Activated CD4-positive, alpha-beta memory T cell treated with anti-CD3 and anti-CD28 coated beads for 36 hours (primary cell): Measurements from ENCODE around the gene DEK. TPM values are rescaled to one million over a fixed set of nuclear protein-coding genes. Genes with fewer than 3 reads are reported as not detected.
"Not testable (repeated sequence)": the region's sequence is repeated elsewhere in the genome, so short reads cannot be mapped to it uniquely, and the experiment has no call there.

Experiments
- CTCF ChIA-PET: fragments of 350-600 bp; sonication (Branson Sonifier 250); formaldehyde crosslinking; loops from one replicate; lab custom pipeline; 2021; ENCODE audit warnings: antibody characterized with exemption, inconsistent platforms; lab: Charles Lee
- POLR2A ChIA-PET: fragments of 350-600 bp; sonication (Branson Sonifier 250); formaldehyde crosslinking; loops from one replicate; lab custom pipeline; 2021; ENCODE audit warnings: antibody characterized with exemption; lab: Charles Lee
- DNase-seq: peaks from one replicate; pipeline ENCODE4 v3.0.0-alpha.2; 2020
- H3K27ac Mint-ChIP-seq: one replicate; pipeline ENCODE4 v1.8.0; 2021; ENCODE audit warnings: mixed read lengths
- H3K27me3 Mint-ChIP-seq: one replicate; pipeline ENCODE4 v1.8.0; 2021; ENCODE audit warnings: mixed read lengths
- H3K36me3 Mint-ChIP-seq: one replicate; pipeline ENCODE4 v1.8.0; 2021; ENCODE audit warnings: mixed read lengths
- H3K4me1 Mint-ChIP-seq: one replicate; pipeline ENCODE4 v1.8.0; 2021; ENCODE audit warnings: low read depth, mixed read lengths
- H3K4me3 Mint-ChIP-seq: one replicate; pipeline ENCODE4 v1.8.0; 2021; ENCODE audit warnings: mild to moderate bottlenecking, mixed read lengths
- H3K9me3 Mint-ChIP-seq: one replicate; pipeline ENCODE4 v1.8.0; 2021; ENCODE audit warnings: mixed read lengths
- intact Hi-C: fragments of 100-400 bp; cut with micrococcal nuclease; formaldehyde crosslinking; loops from one replicate; pipeline ENCODE4 v1.15.1; 2023
- total RNA-seq, 2 experiments: library from RNA; stranded (reverse); gene quantifications; one replicate each; pipeline ENCODE4 v1.2.3, GENCODE V29; 2021

Gene DEK
- total RNA-seq, 2 experiments from 2014 or later = 180 to 182 TPM

DNA sequence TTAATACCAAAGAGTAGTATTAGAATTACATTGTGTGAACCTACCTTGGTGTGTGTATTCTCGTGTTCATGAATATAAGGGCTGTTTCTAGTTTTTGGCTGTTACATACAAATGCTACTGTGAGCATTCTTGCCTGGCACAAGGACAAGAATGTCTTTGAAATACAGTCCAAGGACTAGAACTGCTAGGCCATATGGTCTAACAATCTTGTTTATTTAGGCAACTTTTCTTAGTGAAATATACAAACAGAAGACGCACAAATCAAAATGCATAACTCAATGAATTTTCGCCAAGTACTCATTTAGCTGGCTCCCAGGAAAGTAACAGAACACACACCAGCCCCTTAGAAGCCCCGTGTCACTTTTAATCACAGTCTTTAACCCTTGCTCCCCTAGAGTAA, 80.6 kb downstream of the DEK start:
- Mint-ChIP-seq H3K27me3 (no peaks in the 10 kb centered on the region), H3K36me3 (peaks cover 28% of the 10 kb centered on the region), H3K27ac (no peak overlapping the region), H3K4me3 (no peak overlapping the region), H3K9me3 (no peaks in the 10 kb centered on the region), H3K4me1 (peaks cover 2% of the 10 kb centered on the region)
- no peak for DNase-seq
- intact Hi-C loops = no loop called here
- CTCF ChIA-PET = no interaction called here
- POLR2A ChIA-PET = no interaction called here

DNA sequence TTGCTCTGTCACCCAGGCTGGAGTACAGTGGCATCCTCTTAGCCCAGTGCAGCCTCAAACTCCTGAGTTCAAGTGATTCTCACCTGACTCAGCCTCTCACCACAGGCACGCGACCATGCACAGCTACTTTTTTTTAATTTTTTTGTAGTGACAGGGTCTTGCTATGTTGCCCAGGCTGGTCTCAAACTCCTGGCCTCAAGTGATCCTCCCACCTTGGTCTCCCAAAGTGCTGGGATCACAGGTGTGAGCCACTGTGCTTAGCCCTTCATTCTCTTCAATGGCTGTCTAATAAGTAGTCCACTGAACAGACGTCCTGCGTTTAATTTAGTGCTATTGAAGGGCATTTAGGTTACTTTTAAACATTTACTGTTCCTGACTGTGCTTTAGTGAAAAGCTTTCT, 81.8 kb downstream of the DEK start:
- Mint-ChIP-seq H3K36me3 (peaks cover 29% of the 10 kb centered on the region), H3K9me3 (no peaks in the 10 kb centered on the region), H3K27me3 (no peaks in the 10 kb centered on the region), H3K4me1 (peaks cover 2% of the 10 kb centered on the region), H3K27ac (no peak overlapping the region), H3K4me3 (no peak overlapping the region)
- DNase-seq = no peak
- ChIA-PET POLR2A (no interaction called here), CTCF (no interaction called here)
- intact Hi-C loops = no loop called here

- no peak for DNase-seq
- intact Hi-C loops = no loop called here
- Mint-ChIP-seq H3K4me3 (no peak overlapping the region), H3K9me3 (no peaks in the 10 kb centered on the region), H3K36me3 (peaks cover 41% of the 10 kb centered on the region), H3K27ac (no peak overlapping the region), H3K4me1 (no peaks in the 10 kb centered on the region), H3K27me3 (no peaks in the 10 kb centered on the region)
- ChIA-PET POLR2A (no interaction called here), CTCF (interaction anchor here (0.6 kb wide), 1 partner anchor 676 kb away, joined by 3 read pairs; no protein-coding TSS in a partner anchor)
Measured at GRCh38 chr6:18179770-18180356, 84.5 kb downstream of the DEK start.

DNA sequence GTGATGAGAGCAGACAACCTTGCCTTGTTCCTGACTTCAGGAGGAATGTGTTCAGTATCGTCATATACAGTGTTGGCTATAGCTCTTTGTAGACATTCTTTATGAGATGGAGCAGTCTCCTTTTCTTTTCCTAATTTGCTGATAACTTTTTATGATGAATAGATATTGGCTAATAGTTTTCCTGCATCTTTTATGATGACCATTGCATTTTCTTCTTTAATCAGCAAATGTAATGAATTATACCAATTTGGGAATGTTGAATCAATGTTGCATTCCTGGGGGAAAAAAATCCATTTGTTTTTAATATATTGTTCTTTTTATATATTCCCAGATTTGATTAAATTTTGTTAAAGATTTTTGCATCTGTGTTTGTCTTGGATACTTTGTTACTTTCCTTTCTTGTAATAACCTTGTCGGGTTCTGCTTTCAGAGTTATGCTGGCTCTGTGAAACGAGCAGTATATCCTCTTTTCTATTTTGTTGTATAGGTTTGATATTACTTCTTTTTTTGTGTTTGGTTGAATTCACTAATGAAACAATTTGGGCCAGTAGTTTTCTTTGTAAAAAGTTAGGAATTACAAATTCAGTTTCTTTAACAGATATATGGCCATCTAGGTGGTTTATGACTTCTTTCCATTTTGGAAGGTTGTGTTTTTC, 85.2 kb downstream of the DEK start:
- H3K9me3 Mint-ChIP-seq = no peaks in the 10 kb centered on the region
- no peak for DNase-seq
- CTCF ChIA-PET = no interaction called here
- no peak overlapping the region for H3K4me3 Mint-ChIP-seq
- peaks cover 48% of the 10 kb centered on the region for H3K36me3 Mint-ChIP-seq
- POLR2A ChIA-PET = no interaction called here
- no peaks in the 10 kb centered on the region for H3K27me3 Mint-ChIP-seq
- no peak overlapping the region for H3K27ac Mint-ChIP-seq
- no peaks in the 10 kb centered on the region for H3K4me1 Mint-ChIP-seq
- intact Hi-C loops = no loop called here

- intact Hi-C loops = no loop called here
- no peak overlapping the region for H3K4me3 Mint-ChIP-seq
- no peak overlapping the region for H3K27ac Mint-ChIP-seq
- no peak for DNase-seq
- CTCF ChIA-PET = no interaction called here
- POLR2A ChIA-PET = no interaction called here
- no peaks in the 10 kb centered on the region for H3K4me1 Mint-ChIP-seq
- H3K36me3 Mint-ChIP-seq = peaks cover 47% of the 10 kb centered on the region
- no peaks in the 10 kb centered on the region for H3K9me3 Mint-ChIP-seq
- no peaks in the 10 kb centered on the region for H3K27me3 Mint-ChIP-seq
Measured at GRCh38 chr6:18177286-18177965, 86.9 kb downstream of the DEK start.

GRCh38 chr6:18176198-18176597, 88.1 kb downstream of the DEK start:
- H3K4me1 Mint-ChIP-seq, POLR2A ChIA-PET, DNase-seq, H3K4me3 Mint-ChIP-seq, H3K27ac Mint-ChIP-seq, CTCF ChIA-PET, intact Hi-C loops, H3K9me3 Mint-ChIP-seq, H3K27me3 Mint-ChIP-seq: not testable (repeated sequence)
- peaks cover 54% of the 10 kb centered on the region for H3K36me3 Mint-ChIP-seq

Other genes with a start within 250 kb of the DEK start
- under 1 TPM; 0.10 to 0.19 TPM for gene NHLRC1, start 141.9 kb downstream of the DEK start, total RNA-seq
- gene TPMT, start 109.5 kb downstream of the DEK start, total RNA-seq = 1 to 10 TPM; 7.7 to 7.8 TPM
- gene KDM1B, start 109.1 kb downstream of the DEK start, total RNA-seq = 10 to 100 TPM; 17.5 to 18.5 TPM
- 1 to 10 TPM; 2.1 to 2.9 TPM for gene RNF144B, start 122.8 kb upstream of the DEK start, total RNA-seq